Heart left ventricle (tissue), 13 donors: ENCODE results near the gene GNG7.

Source experiments
- CTCF ChIP-seq, 12 donors: fragments of 200-600 bp; sonication (generic) in 4 of 12; IDR thresholded peaks; one replicate each; pipeline versions ENCODE4 v1.5.0 to v1.8.0; 2018 to 2022; ENCODE audit warnings: antibody characterized with exemption in 12 of 12, mild to moderate bottlenecking in 5 of 12
- POLR2A ChIP-seq, 2 donors: fragments of 450-650 bp; IDR thresholded peaks; one replicate each; pipeline ENCODE4 v1.6.1; 2017; ENCODE audit warnings: antibody characterized with exemption in 2 of 2, mild to moderate bottlenecking in 2 of 2, moderate library complexity in 2 of 2
- donor health status: ischemic (EF 13 %, LVEDD 7.1; RV severe dilation, severe dysfunction).
- donor health status: DM: no; HTN: yes; CAD: no.
- donor health status: DM: no; HTN: no; CAD: no.
- donor health status: ischemic (EF 25% LVEDD 6.9; RV normal size, moderate dysfunction).
- donor health status: ischemic (EF 25% LVEDD 5.7; RV mildly dilated, moderate dysfunction).
- donor health status: ischemic (EF 35%, LVEDD 5.7; RV mildly dilated, moderate dysfunction).
- donor health status: nonischemic (EF 11% LVEDD 7.7; RV severe dilation, severe dysfunction).
- donor health status: DM: yes; HTN: yes; CAD: no.
- donor health status: PGD.
- donor health status: ischemic (EF 29% LVEDD 5.4; RV normal size, mild dysfunction).
- donor health status: nonischemic (EF 23%, LVEDD 6.1; RV moderate dilation, normal function).

GRCh38 chr19:2706251-2706650 lies 3.8 kb upstream of the GNG7 start:
- TF ChIP-seq CTCF (IDR thresholded peaks at IDR 0.05) (no peak), POLR2A (IDR thresholded peaks at IDR 0.05) (no peak)
